Fibroblast of mammary gland (primary cell): ENCODE data around the gene APOBEC3A.

Experiments
- DNase-seq: peaks from one replicate; pipeline ENCODE4 v3.0.0-alpha.2; 2010; ENCODE audit warnings: low read depth
- H3K4me3 ChIP-seq: 2 replicates; pipeline ENCODE4 v1.5.1; 2011; ENCODE audit warnings: low read depth, mild to moderate bottlenecking, low read length, moderate library complexity; ENCODE audit not compliant: control insufficient read depth
- CTCF ChIP-seq: conservative IDR thresholded peaks from 2 replicates; pipeline ENCODE4 v1.5.1; 2011; ENCODE audit warnings: low read depth, low read length, inconsistent platforms; ENCODE audit not compliant: control insufficient read depth, insufficient read depth

Gene APOBEC3A

GRCh38 chr22:38965614-38966379 is 8.4 kb downstream of the APOBEC3A start:
- DNase-seq = no peak
- H3K4me3 ChIP-seq = no peak overlapping the region
- TF ChIP-seq CTCF = no peak

- TF ChIP-seq CTCF = no peak
- DNase-seq = no peak
- H3K4me3 ChIP-seq = no peak overlapping the region
Observed at GRCh38 chr22:38966380-38966702, 8.9 kb downstream of the APOBEC3A start.

GRCh38 chr22:38966942-38967341 is 9.5 kb downstream of the APOBEC3A start:
- DNase-seq = no peak
- H3K4me3 ChIP-seq = no peak overlapping the region
- TF ChIP-seq CTCF = no peak

- H3K4me3 ChIP-seq = no peak overlapping the region
- no peak for DNase-seq
- TF ChIP-seq CTCF = no peak
Observed at GRCh38 chr22:38967451-38968450, 10.3 kb downstream of the APOBEC3A start.

GRCh38 chr22:38968801-38969200 is 11.4 kb downstream of the APOBEC3A start:
- DNase-seq = no peak
- no peak overlapping the region for H3K4me3 ChIP-seq
- TF ChIP-seq CTCF = no peak

GRCh38 chr22:38970551-38970950 is 13.1 kb downstream of the APOBEC3A start:
- DNase-seq = no peak
- no peak overlapping the region for H3K4me3 ChIP-seq
- TF ChIP-seq CTCF = no peak
